H1 (cell line): ENCODE data around the gene DCDC2C. TPM values are rescaled to one million over a fixed set of nuclear protein-coding genes. Genes with fewer than 3 reads are reported as not detected.

Experiments
- KDM5A ChIP-seq: fragments of 200-600 bp; IDR thresholded peaks from 2 replicates; pipeline ENCODE4 v1.7.1; 2012; ENCODE audit warnings: mild to moderate bottlenecking, low read length, inconsistent platforms, mixed read lengths
- polyA plus RNA-seq, 7 experiments: library from polyadenylated mRNA; depleted of rRNA in 3 of 7; stranded (reverse) in 5 of 7; unstranded in 2 of 7; fragments of >200 nt in 5 of 7; fragments of 200-250 nt in 2 of 7; gene quantifications; 1 replicate in 5 of 7; 2 replicates in 1 of 7; 4 replicates in 1 of 7; pipeline versions ENCODE4 v1.2.1 to v1.2.3, GENCODE V29; 2011 to 2013; ENCODE audit warnings: missing spikeins in 2 of 7, mixed read lengths in 2 of 7
- total RNA-seq: library from RNA; stranded (reverse); fragmentation: NEBNext Ultra II Directional; extraction: Animal tissue kit (Norgen Biotek cat#: 25700); gene quantifications from 2 replicates; pipeline ENCODE4 v1.2.1, GENCODE V29; 2021

DCDC2C gene
- total and polyA plus RNA-seq, 2 of the 8 experiments (the other 6 are each of a cell fraction or from before 2014, with no cell fraction given) = 0.50 TPM; not detected in 1

- no peak for TF ChIP-seq KDM5A
- TF ChIP-seq, all 59 proteins: peak for 0
These were observed 49.0 kb downstream of the DCDC2C start (continued) for GRCh38 chr2:3752376-3752775.
